GM23248 (cell line): ENCODE measurements around the gene TOP2A. TPM values are rescaled to one million over a fixed set of nuclear protein-coding genes. Genes with fewer than 3 reads are reported as not detected.
A peak's percentile ranks its signal among the peaks of the same experiment; 100 is the strongest.
"Not testable (repeated sequence)": the region's sequence is repeated elsewhere in the genome, so short reads cannot be mapped to it uniquely, and the experiment has no call there.

Experiments used
- DNase-seq: peaks from one replicate; pipeline ENCODE4 v3.0.0-alpha.2; 2015
- H2AFZ ChIP-seq: fragments of 200-600 bp; sonication (generic); 2 replicates; pipeline ENCODE4 v1.6.1; 2016; ENCODE audit warnings: antibody characterized with exemption
- H3F3A ChIP-seq: fragments of 200-600 bp; sonication (generic); 2 replicates; pipeline ENCODE4 v1.6.1; 2016; ENCODE audit warnings: mild to moderate bottlenecking, antibody characterized with exemption, mixed run types; ENCODE audit not compliant: insufficient read depth
- H3K27ac ChIP-seq: fragments of 200-600 bp; sonication (generic); 2 replicates; pipeline ENCODE4 v1.5.1; 2016; ENCODE audit warnings: mild to moderate bottlenecking
- H3K27me3 ChIP-seq: fragments of 200-600 bp; sonication (generic); replicated peaks from 2 replicates; pipeline ENCODE4 v1.6.1; 2016; ENCODE audit warnings: mild to moderate bottlenecking; ENCODE audit not compliant: insufficient read depth
- H3K36me3 ChIP-seq: fragments of 200-600 bp; sonication (generic); 2 replicates; pipeline ENCODE4 v1.6.1; 2016; ENCODE audit warnings: low read depth, mild to moderate bottlenecking
- H3K4me1 ChIP-seq: fragments of 200-600 bp; sonication (generic); 2 replicates; pipeline ENCODE4 v1.6.1; 2016; ENCODE audit warnings: mild to moderate bottlenecking; ENCODE audit not compliant: insufficient read depth
- H3K4me2 ChIP-seq: fragments of 200-600 bp; sonication (generic); one replicate; pipeline ENCODE4 v1.6.1; 2016; ENCODE audit warnings: mild to moderate bottlenecking; ENCODE audit not compliant: unreplicated experiment
- H3K4me3 ChIP-seq: fragments of 200-600 bp; sonication (generic); 2 replicates; pipeline ENCODE4 v1.5.1; 2016; ENCODE audit warnings: mild to moderate bottlenecking
- H3K79me2 ChIP-seq: fragments of 200-600 bp; sonication (generic); 2 replicates; pipeline ENCODE4 v1.6.1; 2016; ENCODE audit warnings: mild to moderate bottlenecking; ENCODE audit not compliant: insufficient read depth
- H3K9ac ChIP-seq: fragments of 200-600 bp; sonication (generic); 2 replicates; pipeline ENCODE4 v1.6.1; 2016; ENCODE audit warnings: mild to moderate bottlenecking
- H3K9me2 ChIP-seq: fragments of 200-600 bp; sonication (generic); 2 replicates; pipeline ENCODE4 v1.6.1; 2016; ENCODE audit warnings: mixed run types, mild to moderate bottlenecking, moderate library complexity; ENCODE audit not compliant: insufficient read depth
- H3K9me3 ChIP-seq: fragments of 200-600 bp; sonication (generic); one replicate; pipeline ENCODE4 v1.6.1; 2017; ENCODE audit warnings: low read depth
- H4K20me1 ChIP-seq: fragments of 200-600 bp; sonication (generic); 2 replicates; pipeline ENCODE4 v1.6.0; 2016; ENCODE audit not compliant: insufficient read depth
- EZH2 ChIP-seq: fragments of 200-600 bp; sonication (generic); IDR thresholded peaks from 2 replicates; pipeline ENCODE4 v1.6.1; 2018; ENCODE audit warnings: antibody characterized with exemption, mild to moderate bottlenecking; ENCODE audit not compliant: insufficient read depth, poor library complexity, severe bottlenecking
- EZH2phosphoT487 ChIP-seq: fragments of 200-600 bp; sonication (generic); IDR thresholded peaks from 2 replicates; pipeline ENCODE4 v1.6.1; 2018; ENCODE audit warnings: antibody characterized with exemption, moderate library complexity, mild to moderate bottlenecking, low read depth; ENCODE audit not compliant: insufficient read depth
- WGBS, 2 experiments: methylation state at CpG; one replicate each; pipeline ENCODE4 v1.1.6; 2015 to 2017; ENCODE audit warnings: low lambda C conversion rate in 2 of 2, low coverage in 1 of 2; ENCODE audit errors: missing lambda C conversion rate in 2 of 2; 5-methylcytosine and 5-hydroxymethylcytosine counted together
- in situ Hi-C: fragments of 300-500 bp; cut with MboI; formaldehyde crosslinking; loops from 2 replicates; pipeline ENCODE4 v1.15.0; 2020
- polyA plus RNA-seq: library from polyadenylated mRNA; unstranded; fragments of >200 nt; fragmentation: Nextera tagmentation; extraction: Ambion mirVana; gene quantifications from 2 replicates; pipeline ENCODE4 v1.2.1, GENCODE V29; 2016
- total RNA-seq: library from RNA; depleted of rRNA; stranded (reverse); fragments of >200 nt; shearing (Covaris generic); gene quantifications from 2 replicates; pipeline ENCODE4 v1.2.3, GENCODE V29; 2014

The TOP2A gene
- total and polyA plus RNA-seq, 2 experiments from 2014 or later = 47.0 to 71.4 TPM

GRCh38 chr17:40418428-40418706, 671 bp upstream of the TOP2A start:
- Histone ChIP-seq H2AFZ (peak overlapping the region; percentile 94), H3K27me3 (no peaks in the 10 kb centered on the region), H3K9me3 (no peaks in the 10 kb centered on the region), H3K4me2 (peak overlapping the region; percentile 91), H3K4me1 (peaks cover 32% of the 10 kb centered on the region), H3K9ac (peak overlapping the region; percentile 70), H3K79me2 (peaks cover 39% of the 10 kb centered on the region), H3K9me2 (no peaks in the 10 kb centered on the region), H3F3A (peaks cover 5% of the 10 kb centered on the region; the same call in 1 of the 2 replicates), H3K27ac (peak overlapping the region; percentile 65), H3K4me3 (peak overlapping the region; percentile 88), H4K20me1 (no peaks in the 10 kb centered on the region), H3K36me3 (no peaks in the 10 kb centered on the region)
- TF ChIP-seq EZH2phosphoT487 (no peak), EZH2 (no peak)
- no peak for DNase-seq
- in situ Hi-C loops = no loop called here
- WGBS, 2 experiments = 49 to 50% methylated on average over 16 of the region's 16 CpGs

DNA sequence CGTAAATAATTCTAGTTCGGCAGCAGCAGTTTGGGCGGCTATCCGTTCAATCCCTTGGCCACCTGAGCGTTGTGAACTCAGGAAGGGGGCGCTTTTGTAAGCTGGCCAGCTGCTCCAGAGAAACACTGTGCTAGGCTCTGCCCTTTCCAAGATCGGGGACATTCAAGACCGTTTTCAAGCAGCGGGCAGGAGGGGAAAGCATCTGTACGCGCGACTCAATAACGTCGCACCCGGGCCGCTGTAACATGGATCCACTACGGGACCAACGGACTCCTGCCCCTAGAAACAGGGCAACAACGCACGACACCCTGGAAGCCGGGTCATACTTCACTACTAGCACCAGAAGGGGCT, 463 bp downstream of the TOP2A start:
- H3K4me1 ChIP-seq = peaks cover 32% of the 10 kb centered on the region
- peak overlapping the region; percentile 84 for H2AFZ ChIP-seq
- DNase-seq = no peak
- no peak for TF ChIP-seq EZH2phosphoT487
- TF ChIP-seq EZH2 = no peak
- H3K27me3 ChIP-seq = no peaks in the 10 kb centered on the region
- no peaks in the 10 kb centered on the region for H3K9me3 ChIP-seq
- WGBS, 2 experiments = 1 to 2% methylated on average over 21 of the region's 21 CpGs
- peak overlapping the region; percentile 89 for H3K4me2 ChIP-seq
- no peaks in the 10 kb centered on the region for H4K20me1 ChIP-seq
- H3K36me3 ChIP-seq = no peaks in the 10 kb centered on the region
- H3K9me2 ChIP-seq = no peaks in the 10 kb centered on the region
- in situ Hi-C loops = no loop called here
- H3K4me3 ChIP-seq = peak overlapping the region; percentile 88
- peaks cover 46% of the 10 kb centered on the region for H3K79me2 ChIP-seq
- peak overlapping the region; percentile 31 for H3K27ac ChIP-seq
- peaks cover 5% of the 10 kb centered on the region; the same call in 1 of the 2 replicates for H3F3A ChIP-seq
- peak overlapping the region; percentile 85 for H3K9ac ChIP-seq

GRCh38 chr17:40416671-40417070, 1.0 kb downstream of the TOP2A start:
- Histone ChIP-seq H2AFZ (peak overlapping the region; percentile 84), H3K79me2 (peaks cover 46% of the 10 kb centered on the region), H3K4me3 (peak overlapping the region; percentile 88), H3F3A (peaks cover 5% of the 10 kb centered on the region; the same call in 1 of the 2 replicates), H3K4me1 (peaks cover 32% of the 10 kb centered on the region), H3K4me2 (peak overlapping the region; percentile 89), H4K20me1 (no peaks in the 10 kb centered on the region), H3K9me3 (no peaks in the 10 kb centered on the region), H3K36me3 (no peaks in the 10 kb centered on the region), H3K27ac (peak overlapping the region; percentile 31; the same call in 1 of the 2 replicates), H3K9ac (peak overlapping the region; percentile 85), H3K9me2 (no peaks in the 10 kb centered on the region), H3K27me3 (no peaks in the 10 kb centered on the region)
- WGBS, 2 experiments = 33% methylated on average over 3 of the region's 3 CpGs
- TF ChIP-seq EZH2 (no peak), EZH2phosphoT487 (no peak)
- no peak for DNase-seq
- in situ Hi-C loops = no loop called here

- TF ChIP-seq EZH2 = no peak
- no peak for TF ChIP-seq EZH2phosphoT487
- H4K20me1 ChIP-seq = no peaks in the 10 kb centered on the region
- H3K4me2 ChIP-seq = peak overlapping the region; percentile 89
- no peaks in the 10 kb centered on the region for H3K9me3 ChIP-seq
- H3K36me3 ChIP-seq = no peaks in the 10 kb centered on the region
- H3K9me2 ChIP-seq = no peaks in the 10 kb centered on the region
- peak overlapping the region; percentile 84 for H2AFZ ChIP-seq
- 43 to 44% methylated on average over 3 of the region's 3 CpGs for WGBS, 2 experiments
- H3F3A ChIP-seq = peaks cover 5% of the 10 kb centered on the region; the same call in 1 of the 2 replicates
- H3K4me3 ChIP-seq = peak overlapping the region; percentile 88
- in situ Hi-C loops = no loop called here
- H3K27me3 ChIP-seq = no peaks in the 10 kb centered on the region
- DNase-seq = peak; percentile 70
- peak overlapping the region; percentile 95 for H3K27ac ChIP-seq
- H3K79me2 ChIP-seq = peaks cover 56% of the 10 kb centered on the region
- peak overlapping the region; percentile 85 for H3K9ac ChIP-seq
- peaks cover 32% of the 10 kb centered on the region for H3K4me1 ChIP-seq
Measured at GRCh38 chr17:40415390-40415789, 2.3 kb downstream of the TOP2A start.

GRCh38 chr17:40414312-40414711, 3.4 kb downstream of the TOP2A start:
- H3K36me3 ChIP-seq, H3K4me3 ChIP-seq, H3F3A ChIP-seq, H4K20me1 ChIP-seq, H3K4me2 ChIP-seq, H2AFZ ChIP-seq, H3K9me2 ChIP-seq, H3K9me3 ChIP-seq, DNase-seq, in situ Hi-C loops, H3K27me3 ChIP-seq: not testable (repeated sequence)
- peak overlapping the region; percentile 85 for H3K9ac ChIP-seq
- H3K79me2 ChIP-seq = peaks cover 60% of the 10 kb centered on the region
- peak overlapping the region; percentile 95 for H3K27ac ChIP-seq
- peaks cover 32% of the 10 kb centered on the region for H3K4me1 ChIP-seq
- WGBS, 2 experiments = 93 to 94% methylated on average over 4 of the region's 4 CpGs
